Measurements from ENCODE around the gene C15orf40. TPM values are rescaled to one million over a fixed set of nuclear protein-coding genes. Genes with fewer than 3 reads are reported as not detected.
A peak's percentile ranks its signal among the peaks of the same experiment; 100 is the strongest.

The C15orf40 gene
- total and polyA plus RNA-seq, 4 donors = 7.3 to 25.2 (median 11.3) TPM

- peak overlapping the region; percentile 58 to 89 (median 81) for H3K4me3 ChIP-seq (ENCODE audit: low read depth in 1 of 3, low read length in 3 of 3)
- TF ChIP-seq ZBTB33 (IDR thresholded peaks at IDR 0.05) (no peak), HNF4G (IDR thresholded peaks at IDR 0.05) (no peak), EGR1 (IDR thresholded peaks at IDR 0.05; ENCODE audit: low read depth in 2 of 2) (no peak), ATF3 (IDR thresholded peaks at IDR 0.05) (no peak), RXRA (IDR thresholded peaks at IDR 0.05) (no peak), TAF1 (conservative IDR thresholded peaks at IDR 0.05) (no peak), NR2F2 (IDR thresholded peaks at IDR 0.05) (no peak)
- DNase-seq (ENCODE audit: low spot score) = no peak
- H3K4me1 ChIP-seq (ENCODE audit: control insufficient read depth in 4 of 4, insufficient read depth in 4 of 4, low read length in 3 of 4) = peaks cover 0 to 32% (median 20%) of the 10 kb centered on the region in 4 donors
- no peaks in the 10 kb centered on the region for H3K27me3 ChIP-seq (ENCODE audit: control insufficient read depth in 4 of 4, insufficient read depth in 4 of 4, low read length in 3 of 4)
- peak overlapping the region; percentile 79 to 82 for H3K27ac ChIP-seq (ENCODE audit: low read depth in 1 of 2, low read length in 2 of 2)
- peak overlapping the region; percentile 61 to 72 for H3K9ac ChIP-seq (ENCODE audit: low read depth in 1 of 2, low read length in 2 of 2)
- no peaks in the 10 kb centered on the region for H3K9me3 ChIP-seq (ENCODE audit: control insufficient read depth in 4 of 4, low read length in 3 of 4)
- H3K36me3 ChIP-seq (ENCODE audit: control insufficient read depth in 4 of 4, insufficient read depth in 3 of 4, low read depth in 1 of 4, low read length in 3 of 4) = no peaks in the 10 kb centered on the region
- WGBS = 27% methylated on average over 13 of the region's 13 CpGs
Observed at GRCh38 chr15:82951472-82952157, 59.8 kb downstream of the C15orf40 start.

GRCh38 chr15:82950746-82951370, 60.6 kb downstream of the C15orf40 start:
- Histone ChIP-seq H3K27ac (ENCODE audit: low read depth in 1 of 2, low read length in 2 of 2) (peak overlapping the region; percentile 31 to 79), H3K4me3 (ENCODE audit: low read depth in 1 of 3, low read length in 3 of 3) (peak overlapping the region; percentile 58 to 89 (median 81)), H3K4me1 (ENCODE audit: control insufficient read depth in 4 of 4, insufficient read depth in 4 of 4, low read length in 3 of 4) (peaks cover 0 to 39% (median 20%) of the 10 kb centered on the region in 4 donors), H3K9ac (ENCODE audit: low read depth in 1 of 2, low read length in 2 of 2) (peak overlapping the region; percentile 61 to 72), H3K9me3 (ENCODE audit: control insufficient read depth in 4 of 4, low read length in 3 of 4) (no peaks in the 10 kb centered on the region), H3K27me3 (ENCODE audit: control insufficient read depth in 4 of 4, insufficient read depth in 4 of 4, low read length in 3 of 4) (no peaks in the 10 kb centered on the region), H3K36me3 (ENCODE audit: control insufficient read depth in 4 of 4, insufficient read depth in 3 of 4, low read depth in 1 of 4, low read length in 3 of 4) (no peaks in the 10 kb centered on the region)
- WGBS = 36% methylated on average over 6 of the region's 6 CpGs
- no peak for DNase-seq (ENCODE audit: low spot score)
- TF ChIP-seq NR2F2 (IDR thresholded peaks at IDR 0.05) (no peak), SP1 (IDR thresholded peaks at IDR 0.05) (no peak), HNF4A (conservative IDR thresholded peaks at IDR 0.05) (peak in 1 of 2 donors; percentile 5)

GRCh38 chr15:82950295-82950694, 61.1 kb downstream of the C15orf40 start:
- H3K4me3 ChIP-seq (ENCODE audit: low read depth in 1 of 3, low read length in 3 of 3) = no peak overlapping the region
- no peaks in the 10 kb centered on the region for H3K9me3 ChIP-seq (ENCODE audit: control insufficient read depth in 4 of 4, low read length in 3 of 4)
- WGBS = 79% methylated on average over 5 of the region's 5 CpGs
- TF ChIP-seq RXRA (IDR thresholded peaks at IDR 0.05) = no peak
- no peak for TF ChIP-seq CTCF (IDR thresholded peaks at IDR 0.05; ENCODE audit: low read depth, low read length, missing input control)
- TF ChIP-seq NR2F2 (IDR thresholded peaks at IDR 0.05) = no peak
- no peak for TF ChIP-seq TAF1 (conservative IDR thresholded peaks at IDR 0.05)
- TF ChIP-seq MAX (IDR thresholded peaks at IDR 0.05) = no peak
- no peak for TF ChIP-seq RAD21 (IDR thresholded peaks at IDR 0.05)
- no peak for TF ChIP-seq YY1 (IDR thresholded peaks at IDR 0.05)
- no peak for TF ChIP-seq GABPA (IDR thresholded peaks at IDR 0.05 in 1 of 2, conservative IDR thresholded peaks at IDR 0.05 in 1 of 2)
- no peak for TF ChIP-seq FOXA1 (IDR thresholded peaks at IDR 0.05)
- TF ChIP-seq REST (IDR thresholded peaks at IDR 0.05) = no peak
- TF ChIP-seq HNF4G (IDR thresholded peaks at IDR 0.05) = no peak
- TF ChIP-seq SP1 (IDR thresholded peaks at IDR 0.05) = no peak
- no peak for TF ChIP-seq HNF4A (conservative IDR thresholded peaks at IDR 0.05)

More at GRCh38 chr15:82950295-82950694, 61.1 kb downstream of the C15orf40 start:
- Histone ChIP-seq H3K4me1 (ENCODE audit: control insufficient read depth in 4 of 4, insufficient read depth in 4 of 4, low read length in 3 of 4) (peaks cover 0 to 39% (median 20%) of the 10 kb centered on the region in 4 donors), H3K27me3 (ENCODE audit: control insufficient read depth in 4 of 4, insufficient read depth in 4 of 4, low read length in 3 of 4) (no peaks in the 10 kb centered on the region), H3K9ac (ENCODE audit: low read depth in 1 of 2, low read length in 2 of 2) (peak overlapping the region in 1 of 2 donors; percentile 61), H3K27ac (ENCODE audit: low read depth in 1 of 2, low read length in 2 of 2) (no peak overlapping the region), H3K36me3 (ENCODE audit: control insufficient read depth in 4 of 4, insufficient read depth in 3 of 4, low read depth in 1 of 4, low read length in 3 of 4) (no peaks in the 10 kb centered on the region)
- no peak for DNase-seq (ENCODE audit: low spot score)

Data from liver (tissue), 9 donors.